Osteocyte (in vitro differentiated cells): ENCODE measurements around the gene TMEM92. TPM values are rescaled to one million over a fixed set of nuclear protein-coding genes. Genes with fewer than 3 reads are reported as not detected.

Source experiments
- DNase-seq: peaks from one replicate; pipeline ENCODE4 v3.0.0; 2021; ENCODE audit warnings: mixed read lengths; ENCODE audit not compliant: unreplicated experiment; ENCODE audit errors: extremely low spot score
- H3K27ac Mint-ChIP-seq: one replicate; pipeline ENCODE4 v1.8.0; 2021; ENCODE audit warnings: mild to moderate bottlenecking, mixed read lengths; ENCODE audit not compliant: unreplicated experiment
- H3K27me3 Mint-ChIP-seq: one replicate; pipeline ENCODE4 v1.8.0; 2021; ENCODE audit warnings: mixed read lengths; ENCODE audit not compliant: unreplicated experiment
- H3K36me3 Mint-ChIP-seq: one replicate; pipeline ENCODE4 v1.8.0; 2021; ENCODE audit warnings: mixed read lengths; ENCODE audit not compliant: unreplicated experiment
- H3K4me1 Mint-ChIP-seq: one replicate; pipeline ENCODE4 v1.8.0; 2021; ENCODE audit warnings: mixed read lengths; ENCODE audit not compliant: unreplicated experiment
- H3K4me3 Mint-ChIP-seq: one replicate; pipeline ENCODE4 v1.8.0; 2021; ENCODE audit warnings: mild to moderate bottlenecking, moderate library complexity, mixed read lengths; ENCODE audit not compliant: unreplicated experiment
- H3K9me3 Mint-ChIP-seq: one replicate; pipeline ENCODE4 v1.8.0; 2021; ENCODE audit warnings: mixed read lengths; ENCODE audit not compliant: unreplicated experiment
- CTCF ChIP-seq: fragments of 200-600 bp; sonication (generic); IDR thresholded peaks from 2 replicates; pipeline ENCODE4 v1.5.0; 2021; ENCODE audit warnings: antibody characterized with exemption, mild to moderate bottlenecking, moderate library complexity
- total RNA-seq: library from RNA; stranded (reverse); gene quantifications from 2 replicates; pipeline ENCODE4 v1.2.1, GENCODE V29; 2021

TMEM92 gene
- total RNA-seq, 1 donor from 2014 or later, result 4.3 TPM

- peaks cover 11% of the 10 kb centered on the region for H3K4me1 Mint-ChIP-seq
- H3K27ac Mint-ChIP-seq, result no peak overlapping the region
- DNase-seq, result no peak
These were observed 54.4 kb downstream of the TMEM92 start for GRCh38 chr17:50328363-50329325.

GRCh38 chr17:50329716-50330115 is 55.5 kb downstream of the TMEM92 start:
- Mint-ChIP-seq H3K4me3 (no peak overlapping the region), H3K27ac (no peak overlapping the region)
- no peak for TF ChIP-seq CTCF

More at GRCh38 chr17:50328363-50329325, 54.4 kb downstream of the TMEM92 start:
- TF ChIP-seq CTCF, result no peak
- no peaks in the 10 kb centered on the region for H3K36me3 Mint-ChIP-seq
- no peak overlapping the region for H3K4me3 Mint-ChIP-seq
- H3K9me3 Mint-ChIP-seq, result no peaks in the 10 kb centered on the region
- no peaks in the 10 kb centered on the region for H3K27me3 Mint-ChIP-seq

GRCh38 chr17:50330151-50330775 is 56.0 kb downstream of the TMEM92 start:
- H3K36me3 Mint-ChIP-seq, result no peaks in the 10 kb centered on the region
- H3K9me3 Mint-ChIP-seq, result no peaks in the 10 kb centered on the region
- TF ChIP-seq CTCF, result no peak
- no peak overlapping the region for H3K27ac Mint-ChIP-seq
- DNase-seq, result no peak
- H3K4me1 Mint-ChIP-seq, result peaks cover 17% of the 10 kb centered on the region
- no peak overlapping the region for H3K4me3 Mint-ChIP-seq
- no peaks in the 10 kb centered on the region for H3K27me3 Mint-ChIP-seq

More at GRCh38 chr17:50329716-50330115, 55.5 kb downstream of the TMEM92 start:
- H3K36me3 Mint-ChIP-seq, result no peaks in the 10 kb centered on the region
- no peak for DNase-seq
- no peaks in the 10 kb centered on the region for H3K27me3 Mint-ChIP-seq
- peaks cover 17% of the 10 kb centered on the region for H3K4me1 Mint-ChIP-seq
- H3K9me3 Mint-ChIP-seq, result no peaks in the 10 kb centered on the region

Other genes starting within 250 kb of the TMEM92 start
- 201 and 221 TPM in 2 replicates for gene ITGA3, start 218.4 kb upstream of the TMEM92 start, total RNA-seq
- gene PDK2, start 179.1 kb upstream of the TMEM92 start, total RNA-seq, result 66.2 and 67.0 TPM in 2 replicates
- 36.1 and 36.8 TPM in 2 replicates for gene SAMD14, start 144.3 kb upstream of the TMEM92 start, total RNA-seq
- 175 and 176 TPM in 2 replicates for gene PPP1R9B, start 123.8 kb upstream of the TMEM92 start, total RNA-seq
- gene SGCA, start 108.5 kb upstream of the TMEM92 start, total RNA-seq, result 12.0 and 13.0 TPM in 2 replicates
- 25,918 and 28,023 TPM in 2 replicates for gene COL1A1, start 72.8 kb upstream of the TMEM92 start, total RNA-seq
- gene XYLT2, start 71.7 kb downstream of the TMEM92 start, total RNA-seq, result 31.6 and 32.0 TPM in 2 replicates
- 54.5 and 59.0 TPM in 2 replicates for gene MRPL27, start 98.7 kb downstream of the TMEM92 start, total RNA-seq
- 2.8 and 3.6 TPM in 2 replicates for gene EME1, start 98.8 kb downstream of the TMEM92 start, total RNA-seq
- 87.0 and 87.2 TPM in 2 replicates for gene LRRC59, start 123.1 kb downstream of the TMEM92 start, total RNA-seq
- gene ACSF2, start 151.8 kb downstream of the TMEM92 start, total RNA-seq, result 25.4 and 28.1 TPM in 2 replicates
- not detected in 2 replicates for gene CHAD, start 194.4 kb downstream of the TMEM92 start, total RNA-seq
- 36.7 and 37.5 TPM in 2 replicates for gene RSAD1, start 204.4 kb downstream of the TMEM92 start, total RNA-seq
- gene MYCBPAP, start 234.0 kb downstream of the TMEM92 start, total RNA-seq, result 0.46 and 0.81 TPM in 2 replicates